Mesenchymal stem cell (in vitro differentiated cells and primary cell): Measurements from ENCODE around the gene TCHP. TPM values are rescaled to one million over a fixed set of nuclear protein-coding genes. Genes with fewer than 3 reads are reported as not detected.
"Not testable (repeated sequence)": the region's sequence is repeated elsewhere in the genome, so short reads cannot be mapped to it uniquely, and the experiment has no call there.

Experiments
- DNase-seq: peaks from one replicate; pipeline ENCODE4 v3.0.0-alpha.2; 2013
- H2AFZ ChIP-seq: one replicate; pipeline ENCODE4 v1.6.1; 2013; ENCODE audit warnings: low read depth, mild to moderate bottlenecking, control low read depth, inconsistent platforms, low read length, moderate library complexity
- H2AK5ac ChIP-seq: 2 replicates; pipeline ENCODE4 v1.6.1; 2013; ENCODE audit warnings: low read length, moderate library complexity, mild to moderate bottlenecking, inconsistent platforms; ENCODE audit not compliant: severe bottlenecking
- H2BK120ac ChIP-seq: one replicate; pipeline ENCODE4 v1.6.1; 2013; ENCODE audit warnings: low read depth, mild to moderate bottlenecking, inconsistent platforms, low read length, moderate library complexity
- H2BK12ac ChIP-seq, 2 experiments: one replicate each; pipeline ENCODE4 v1.6.1; 2013; ENCODE audit warnings: inconsistent platforms in 2 of 2, low read length in 2 of 2, mild to moderate bottlenecking in 2 of 2, moderate library complexity in 2 of 2, control low read depth in 1 of 2
- H2BK15ac ChIP-seq: one replicate; pipeline ENCODE4 v1.6.1; 2013; ENCODE audit warnings: mild to moderate bottlenecking, low read depth, inconsistent platforms; ENCODE audit not compliant: poor library complexity, severe bottlenecking
- H2BK5ac ChIP-seq: 2 replicates; pipeline ENCODE4 v1.6.1; 2013; ENCODE audit warnings: low read depth, mild to moderate bottlenecking, low read length, control low read depth, inconsistent platforms; ENCODE audit not compliant: poor library complexity, severe bottlenecking
- H3K14ac ChIP-seq, 2 experiments: one replicate each; pipeline ENCODE4 v1.6.1; 2013; ENCODE audit warnings: inconsistent platforms in 2 of 2, low read length in 2 of 2, control low read depth in 1 of 2, mild to moderate bottlenecking in 1 of 2, moderate library complexity in 1 of 2
- H3K18ac ChIP-seq, 2 experiments: one replicate each; pipeline ENCODE4 v1.6.1; 2013; ENCODE audit warnings: inconsistent platforms in 2 of 2, low read length in 2 of 2, control low read depth in 1 of 2, low read depth in 1 of 2, mild to moderate bottlenecking in 1 of 2
- H3K23ac ChIP-seq, 2 experiments: one replicate each; pipeline ENCODE4 v1.6.1; 2013; ENCODE audit warnings: inconsistent platforms in 2 of 2, low read length in 2 of 2, mild to moderate bottlenecking in 2 of 2, moderate library complexity in 2 of 2, control low read depth in 1 of 2
- H3K27ac ChIP-seq: 2 replicates; pipeline ENCODE4 v1.5.1; 2013; ENCODE audit warnings: mild to moderate bottlenecking, moderate library complexity, low read length, control low read depth, inconsistent platforms; ENCODE audit not compliant: poor library complexity, severe bottlenecking
- H3K27me3 ChIP-seq, 2 experiments: 2 replicates each; pipeline versions ENCODE4 v1.6.1 to v1.7.0; 2013; ENCODE audit warnings: low read length in 2 of 2, mild to moderate bottlenecking in 2 of 2, moderate library complexity in 2 of 2, control low read depth in 1 of 2, inconsistent platforms in 1 of 2; ENCODE audit not compliant: control insufficient read depth in 1 of 2, insufficient read depth in 1 of 2
- H3K36me3 ChIP-seq, 2 experiments: 2 replicates each; pipeline versions ENCODE4 v1.6.1 to v1.7.0; 2013; ENCODE audit warnings: low read length in 2 of 2, control low read depth in 1 of 2, inconsistent platforms in 1 of 2, low read depth in 1 of 2, mild to moderate bottlenecking in 1 of 2; ENCODE audit not compliant: insufficient read depth in 2 of 2, control insufficient read depth in 1 of 2
- H3K4ac ChIP-seq, 2 experiments: one replicate each; pipeline ENCODE4 v1.6.1; 2013; ENCODE audit warnings: inconsistent platforms in 2 of 2, low read length in 2 of 2, mild to moderate bottlenecking in 2 of 2, moderate library complexity in 2 of 2, control low read depth in 1 of 2, low read depth in 1 of 2
- H3K4me1 ChIP-seq: 2 replicates; pipeline ENCODE4 v1.6.1; 2013; ENCODE audit warnings: low read depth, low read length, control low read depth; ENCODE audit not compliant: control insufficient read depth, insufficient read depth
- H3K4me2 ChIP-seq: 2 replicates; pipeline ENCODE4 v1.6.1; 2013; ENCODE audit warnings: low read length, mild to moderate bottlenecking, inconsistent platforms; ENCODE audit not compliant: poor library complexity, severe bottlenecking
- H3K4me3 ChIP-seq, 2 experiments: 2 replicates each; pipeline versions ENCODE4 v1.5.1 to v1.7.0; 2013; ENCODE audit warnings: low read length in 2 of 2, mild to moderate bottlenecking in 2 of 2, control low read depth in 1 of 2, low read depth in 1 of 2; ENCODE audit not compliant: insufficient read depth in 1 of 2
- H3K79me1 ChIP-seq: replicated peaks from 2 replicates; pipeline ENCODE4 v1.6.1; 2013; ENCODE audit warnings: mild to moderate bottlenecking, control low read depth, low read length, inconsistent platforms; ENCODE audit not compliant: poor library complexity, severe bottlenecking
- H3K9ac ChIP-seq: 2 replicates; pipeline ENCODE4 v1.7.0; 2013; ENCODE audit warnings: mild to moderate bottlenecking, low read length, moderate library complexity
- H3K9me3 ChIP-seq: 2 replicates; pipeline ENCODE4 v1.7.0; 2013; ENCODE audit warnings: mild to moderate bottlenecking, low read length; ENCODE audit not compliant: control insufficient read depth
- H4K8ac ChIP-seq: one replicate; pipeline ENCODE4 v1.6.1; 2013; ENCODE audit warnings: inconsistent platforms, mild to moderate bottlenecking, low read length, moderate library complexity
- H4K91ac ChIP-seq: one replicate; pipeline ENCODE4 v1.6.1; 2013; ENCODE audit warnings: mild to moderate bottlenecking, low read length, inconsistent platforms
- WGBS: methylation state at CpG from one replicate; pipeline ENCODE4 v1.1.7; 2013; ENCODE audit warnings: mixed read lengths; 5-methylcytosine and 5-hydroxymethylcytosine counted together
- polyA plus RNA-seq, 2 experiments: library from polyadenylated mRNA; stranded (reverse); fragments of 200-250 nt; gene quantifications; one replicate each; pipeline ENCODE4 v1.2.3, GENCODE V29; 2013

Gene TCHP
- 8.0 TPM for polyA plus RNA-seq (2013, experiment 1 of 2)
- 7.8 TPM for polyA plus RNA-seq (2013, experiment 2 of 2)

GRCh38 chr12:109899783-109900751 lies at the start of gene TCHP:
TSS of gene TCHP (plus strand) at chr12:109900274. CDS start at chr12:109903027, 2,753 bp downstream.
- Histone ChIP-seq H3K4ac (peak within 1 kb of the TSS in 1 of 2 experiments; percentile 93), H2BK5ac (no peak within 1 kb of the TSS), H4K91ac (peak within 1 kb of the TSS; percentile 87), H3K4me1 (peaks cover 4% of the 10 kb centered on the region), H3K14ac (peak within 1 kb of the TSS in 1 of 2 experiments; percentile 11), H2BK12ac (peak within 1 kb of the TSS in 1 of 2 experiments; percentile 32), H4K8ac (peak within 1 kb of the TSS; percentile 95), H3K79me1 (peaks cover 15% of the 10 kb centered on the region), H3K9me3 (no peaks in the 10 kb centered on the region), H3K27ac (peak within 1 kb of the TSS; percentile 39), H2AK5ac (no peak within 1 kb of the TSS), H3K4me3 (peak within 1 kb of the TSS; percentile 76 to 92), H3K23ac (no peak within 1 kb of the TSS), H2AFZ (peak within 1 kb of the TSS; percentile 81), H3K27me3 (no peaks in the 10 kb centered on the region), H3K4me2 (peak within 1 kb of the TSS; percentile 98), H3K18ac (peak within 1 kb of the TSS; percentile 61 to 63), H2BK120ac (no peak within 1 kb of the TSS), H3K9ac (peak within 1 kb of the TSS; percentile 91), H2BK15ac (peak within 1 kb of the TSS; percentile 34), H3K36me3 (peaks cover 18 to 24% of the 10 kb centered on the region in 2 experiments)
- peak; percentile 90 for DNase-seq
- whole genome bisulfite sequencing = 5% methylated on average over 67 of the region's 69 CpGs

- not testable (repeated sequence) for H3K9ac ChIP-seq, H3K18ac ChIP-seq, H3K4me3 ChIP-seq, H4K91ac ChIP-seq, H3K9me3 ChIP-seq, H3K27ac ChIP-seq, H3K4ac ChIP-seq, H2BK120ac ChIP-seq, H2BK5ac ChIP-seq, H2AK5ac ChIP-seq, H4K8ac ChIP-seq, H2BK12ac ChIP-seq, DNase-seq, H3K23ac ChIP-seq, H3K79me1 ChIP-seq, H3K27me3 ChIP-seq, H3K4me1 ChIP-seq, H2BK15ac ChIP-seq, H3K14ac ChIP-seq, H2AFZ ChIP-seq, H3K4me2 ChIP-seq
- WGBS = 98% methylated on average over 4 of the region's 6 CpGs
- H3K36me3 ChIP-seq = peaks cover 20 to 30% of the 10 kb centered on the region in 2 experiments
These were observed 49.6 kb upstream of the TCHP start for GRCh38 chr12:109850518-109850917.

- Histone ChIP-seq H4K8ac (no peak overlapping the region), H3K4me3 (no peak overlapping the region), H3K4me2 (no peak overlapping the region), H2BK5ac (no peak overlapping the region), H3K4ac (no peak overlapping the region), H3K14ac (no peak overlapping the region), H3K27me3 (no peaks in the 10 kb centered on the region), H3K27ac (no peak overlapping the region), H2BK12ac (no peak overlapping the region), H2AK5ac (no peak overlapping the region), H2BK15ac (no peak overlapping the region), H3K23ac (no peak overlapping the region), H2BK120ac (no peak overlapping the region), H3K9me3 (no peaks in the 10 kb centered on the region), H3K36me3 (peaks cover 50 to 62% of the 10 kb centered on the region in 2 experiments), H2AFZ (no peak overlapping the region), H3K18ac (no peak overlapping the region), H4K91ac (no peak overlapping the region), H3K4me1 (no peaks in the 10 kb centered on the region), H3K79me1 (peaks cover 4% of the 10 kb centered on the region), H3K9ac (no peak overlapping the region)
- WGBS = 92% methylated on average over 14 of the region's 14 CpGs
- DNase-seq = no peak
These were observed 44.7 kb upstream of the TCHP start for GRCh38 chr12:109855377-109855776.

- Histone ChIP-seq H3K9ac (no peak overlapping the region), H4K8ac (no peak overlapping the region), H2BK5ac (no peak overlapping the region), H4K91ac (no peak overlapping the region), H3K27me3 (no peaks in the 10 kb centered on the region), H2BK12ac (no peak overlapping the region), H3K4me3 (no peak overlapping the region), H3K14ac (no peak overlapping the region), H3K4ac (no peak overlapping the region), H3K27ac (no peak overlapping the region), H3K36me3 (peaks cover 47 to 60% of the 10 kb centered on the region in 2 experiments), H2BK15ac (no peak overlapping the region), H3K4me2 (no peak overlapping the region), H2BK120ac (no peak overlapping the region), H2AK5ac (no peak overlapping the region), H3K79me1 (peaks cover 10% of the 10 kb centered on the region), H2AFZ (no peak overlapping the region), H3K23ac (no peak overlapping the region), H3K4me1 (peaks cover 14% of the 10 kb centered on the region), H3K9me3 (no peaks in the 10 kb centered on the region), H3K18ac (no peak overlapping the region)
- over 99% methylated on average over 6 of the region's 6 CpGs for WGBS
- DNase-seq = no peak
These were observed 42.4 kb upstream of the TCHP start for GRCh38 chr12:109857715-109858114.
